Astrocyte (in vitro differentiated cells and primary cell): ENCODE results near the gene FSTL5. TPM values are rescaled to one million over a fixed set of nuclear protein-coding genes. Genes with fewer than 3 reads are reported as not detected.

Experiments
- DNase-seq: peaks from one replicate; pipeline ENCODE4 v3.0.0-alpha.2; 2010; ENCODE audit warnings: low read depth
- FAIRE-seq: peaks from 2 replicates; lab custom pipeline; 2011; peaks lifted over from hg19 to GRCh38; lab: Jason Lieb, UNC
- H2AFZ ChIP-seq: 2 replicates; pipeline ENCODE4 v1.6.0; 2012; ENCODE audit warnings: low read depth, low read length, inconsistent platforms
- H3K27ac ChIP-seq: 2 replicates; pipeline ENCODE4 v1.5.1; 2011; ENCODE audit warnings: low read depth, low read length, inconsistent platforms
- H3K27me3 ChIP-seq: 2 replicates; pipeline ENCODE4 v1.6.0; 2011; ENCODE audit warnings: low read length, inconsistent platforms; ENCODE audit not compliant: insufficient read depth
- H3K36me3 ChIP-seq: 2 replicates; pipeline ENCODE4 v1.5.1; 2011; ENCODE audit warnings: low read length, inconsistent platforms; ENCODE audit not compliant: insufficient read depth
- H3K4me1 ChIP-seq: 2 replicates; pipeline ENCODE4 v1.5.1; 2011; ENCODE audit warnings: low read length, inconsistent platforms; ENCODE audit not compliant: insufficient read depth
- H3K4me2 ChIP-seq: 2 replicates; pipeline ENCODE4 v1.6.0; 2012; ENCODE audit warnings: low read length, inconsistent platforms
- H3K4me3 ChIP-seq: 2 replicates; pipeline ENCODE4 v1.5.1; 2011; ENCODE audit warnings: low read depth, mild to moderate bottlenecking, low read length, inconsistent platforms; ENCODE audit not compliant: insufficient read depth
- H3K79me2 ChIP-seq: 2 replicates; pipeline ENCODE4 v1.6.0; 2012; ENCODE audit warnings: mild to moderate bottlenecking, low read length, inconsistent platforms; ENCODE audit not compliant: insufficient read depth
- H3K9ac ChIP-seq: 2 replicates; pipeline ENCODE4 v1.6.0; 2012; ENCODE audit warnings: mild to moderate bottlenecking, low read length, inconsistent platforms
- H3K9me3 ChIP-seq: 2 replicates; pipeline ENCODE4 v1.5.1; 2012; ENCODE audit warnings: low read depth, mild to moderate bottlenecking, low read length, inconsistent platforms; ENCODE audit not compliant: insufficient read depth
- H4K20me1 ChIP-seq: 2 replicates; pipeline ENCODE4 v1.6.0; 2012; ENCODE audit warnings: low read length, inconsistent platforms; ENCODE audit not compliant: insufficient read depth
- H3K27ac Mint-ChIP-seq: one replicate; pipeline ENCODE4 v1.8.0; 2021; ENCODE audit warnings: mild to moderate bottlenecking, mixed read lengths; ENCODE audit not compliant: unreplicated experiment
- H3K27me3 Mint-ChIP-seq: one replicate; pipeline ENCODE4 v1.8.0; 2021; ENCODE audit warnings: low read depth, mixed read lengths; ENCODE audit not compliant: unreplicated experiment
- H3K36me3 Mint-ChIP-seq: one replicate; pipeline ENCODE4 v1.8.0; 2021; ENCODE audit warnings: low read depth, mixed read lengths; ENCODE audit not compliant: unreplicated experiment
- H3K4me1 Mint-ChIP-seq: one replicate; pipeline ENCODE4 v1.8.0; 2021; ENCODE audit warnings: low read depth, mixed read lengths; ENCODE audit not compliant: unreplicated experiment
- H3K4me3 Mint-ChIP-seq: one replicate; pipeline ENCODE4 v1.8.0; 2021; ENCODE audit warnings: mild to moderate bottlenecking, moderate library complexity, mixed read lengths; ENCODE audit not compliant: unreplicated experiment
- H3K9me3 Mint-ChIP-seq: one replicate; pipeline ENCODE4 v1.8.0; 2021; ENCODE audit warnings: mild to moderate bottlenecking, mixed read lengths; ENCODE audit not compliant: unreplicated experiment
- EZH2 ChIP-seq: IDR thresholded peaks from 2 replicates; pipeline ENCODE4 v1.6.1; 2012; ENCODE audit warnings: mild to moderate bottlenecking, low read length, inconsistent platforms; ENCODE audit not compliant: insufficient read depth
- total RNA-seq: library from RNA; stranded (reverse); gene quantifications from 2 replicates; pipeline ENCODE4 v1.2.1, GENCODE V29; 2021
- TF ChIP-seq, protein P1 (sequence below): IDR thresholded peaks from 2 replicates; pipeline ENCODE4 v1.5.1; 2011; ENCODE audit warnings: low read depth, mild to moderate bottlenecking, inconsistent platforms, low read length, moderate library complexity; ENCODE audit not compliant: insufficient read depth

The FSTL5 gene
- total RNA-seq, 1 donor from 2014 or later: 0.43 TPM

- H3K27me3 ChIP-seq: no peaks in the 10 kb centered on the region
- peaks cover 15% of the 10 kb centered on the region for H3K4me1 Mint-ChIP-seq
- no peak overlapping the region for H3K4me2 ChIP-seq
- no peaks in the 10 kb centered on the region for H3K27me3 Mint-ChIP-seq
- H3K36me3 Mint-ChIP-seq: no peaks in the 10 kb centered on the region
- DNase-seq (no peak), FAIRE-seq (no peak)
- H3K9me3 Mint-ChIP-seq: no peaks in the 10 kb centered on the region
- no peaks in the 10 kb centered on the region for H3K36me3 ChIP-seq
- H3K27ac Mint-ChIP-seq: peak overlapping the region; percentile 50
- H4K20me1 ChIP-seq: no peaks in the 10 kb centered on the region
- H3K4me1 ChIP-seq: peaks cover 5% of the 10 kb centered on the region
- no peak overlapping the region for H3K4me3 Mint-ChIP-seq
- H3K4me3 ChIP-seq: no peak overlapping the region
- no peak overlapping the region for H3K9ac ChIP-seq
- TF ChIP-seq EZH2: no peak
- TF ChIP-seq, protein P1, sequence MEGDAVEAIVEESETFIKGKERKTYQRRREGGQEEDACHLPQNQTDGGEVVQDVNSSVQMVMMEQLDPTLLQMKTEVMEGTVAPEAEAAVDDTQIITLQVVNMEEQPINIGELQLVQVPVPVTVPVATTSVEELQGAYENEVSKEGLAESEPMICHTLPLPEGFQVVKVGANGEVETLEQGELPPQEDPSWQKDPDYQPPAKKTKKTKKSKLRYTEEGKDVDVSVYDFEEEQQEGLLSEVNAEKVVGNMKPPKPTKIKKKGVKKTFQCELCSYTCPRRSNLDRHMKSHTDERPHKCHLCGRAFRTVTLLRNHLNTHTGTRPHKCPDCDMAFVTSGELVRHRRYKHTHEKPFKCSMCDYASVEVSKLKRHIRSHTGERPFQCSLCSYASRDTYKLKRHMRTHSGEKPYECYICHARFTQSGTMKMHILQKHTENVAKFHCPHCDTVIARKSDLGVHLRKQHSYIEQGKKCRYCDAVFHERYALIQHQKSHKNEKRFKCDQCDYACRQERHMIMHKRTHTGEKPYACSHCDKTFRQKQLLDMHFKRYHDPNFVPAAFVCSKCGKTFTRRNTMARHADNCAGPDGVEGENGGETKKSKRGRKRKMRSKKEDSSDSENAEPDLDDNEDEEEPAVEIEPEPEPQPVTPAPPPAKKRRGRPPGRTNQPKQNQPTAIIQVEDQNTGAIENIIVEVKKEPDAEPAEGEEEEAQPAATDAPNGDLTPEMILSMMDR: no peak
- no peak overlapping the region for H2AFZ ChIP-seq
- no peak overlapping the region for H3K27ac ChIP-seq
- no peaks in the 10 kb centered on the region for H3K9me3 ChIP-seq
- H3K79me2 ChIP-seq: no peaks in the 10 kb centered on the region
Measured at GRCh38 chr4:161948026-161948770, 215.6 kb downstream of the FSTL5 start.

- H3K4me1 Mint-ChIP-seq: peaks cover 23% of the 10 kb centered on the region
- no peaks in the 10 kb centered on the region for H3K36me3 ChIP-seq
- FAIRE-seq: peak; percentile 47
- peak; percentile 24 for DNase-seq
- TF ChIP-seq, protein P1: no peak
- TF ChIP-seq EZH2: no peak
- H2AFZ ChIP-seq: no peak overlapping the region
- no peak overlapping the region for H3K9ac ChIP-seq
- no peak overlapping the region for H3K4me3 ChIP-seq
- no peaks in the 10 kb centered on the region for H3K36me3 Mint-ChIP-seq
- H3K27me3 Mint-ChIP-seq: no peaks in the 10 kb centered on the region
- peak overlapping the region; percentile 51 for H3K4me2 ChIP-seq
- no peaks in the 10 kb centered on the region for H3K9me3 Mint-ChIP-seq
- peaks cover 15% of the 10 kb centered on the region for H3K4me1 ChIP-seq
- H3K4me3 Mint-ChIP-seq: no peak overlapping the region
- H3K79me2 ChIP-seq: no peaks in the 10 kb centered on the region
- H4K20me1 ChIP-seq: no peaks in the 10 kb centered on the region
- no peaks in the 10 kb centered on the region for H3K27me3 ChIP-seq
- H3K9me3 ChIP-seq: no peaks in the 10 kb centered on the region
- H3K27ac Mint-ChIP-seq: peak overlapping the region; percentile 41
- peak overlapping the region; percentile 44 for H3K27ac ChIP-seq
Measured at GRCh38 chr4:161937596-161937995, 226.2 kb downstream of the FSTL5 start.
